GM23338 (cell line): Measurements from ENCODE around the gene MAGEA3. TPM values are rescaled to one million over a fixed set of nuclear protein-coding genes. Genes with fewer than 3 reads are reported as not detected.
"Not testable (repeated sequence)": the region's sequence is repeated elsewhere in the genome, so short reads cannot be mapped to it uniquely, and the experiment has no call there.

Experiments
- ATAC-seq: fragments of 200-7000 bp; cut with Tn5 transposase; 3 replicates; pipeline ENCODE4 v1.9.1; 2020
- DNase-seq: peaks from one replicate; pipeline ENCODE4 v3.0.0-alpha.2; 2015; ENCODE audit warnings: low spot score
- H2AFZ ChIP-seq: fragments of 200-600 bp; sonication (generic); 2 replicates; pipeline ENCODE4 v1.8.0; 2016; ENCODE audit warnings: antibody characterized with exemption, mild to moderate bottlenecking, moderate library complexity
- H3F3A ChIP-seq: fragments of 200-600 bp; sonication (generic); replicated peaks from 2 replicates; pipeline ENCODE4 v1.8.0; 2017; ENCODE audit warnings: antibody characterized with exemption, mixed run types, low read depth
- H3K27ac ChIP-seq: fragments of 200-600 bp; sonication (generic); 2 replicates; pipeline ENCODE4 v1.6.1; 2016; ENCODE audit warnings: low read depth
- H3K27me3 ChIP-seq: fragments of 200-600 bp; sonication (generic); 2 replicates; pipeline ENCODE4 v1.8.0; 2016; ENCODE audit warnings: mild to moderate bottlenecking, mixed run types, moderate library complexity; ENCODE audit not compliant: insufficient read depth
- H3K36me3 ChIP-seq: fragments of 200-600 bp; sonication (generic); 2 replicates; pipeline ENCODE4 v1.8.0; 2016; ENCODE audit warnings: mild to moderate bottlenecking; ENCODE audit not compliant: insufficient read depth
- H3K4me1 ChIP-seq: fragments of 200-600 bp; sonication (generic); 2 replicates; pipeline ENCODE4 v1.8.0; 2016; ENCODE audit warnings: mild to moderate bottlenecking, moderate library complexity; ENCODE audit not compliant: insufficient read depth
- H3K4me2 ChIP-seq: fragments of 200-600 bp; sonication (generic); 2 replicates; pipeline ENCODE4 v1.7.1; 2017; ENCODE audit warnings: mixed run types
- H3K4me3 ChIP-seq: fragments of 200-600 bp; sonication (generic); 2 replicates; pipeline ENCODE4 v1.6.1; 2016; ENCODE audit warnings: mixed run types
- H3K79me2 ChIP-seq: fragments of 200-600 bp; sonication (generic); replicated peaks from 2 replicates; pipeline ENCODE4 v1.8.0; 2017; ENCODE audit warnings: mild to moderate bottlenecking; ENCODE audit not compliant: insufficient read depth
- H3K9me2 ChIP-seq: fragments of 200-600 bp; sonication (generic); 2 replicates; pipeline ENCODE4 v1.8.0; 2017; ENCODE audit not compliant: insufficient read depth
- H4K20me1 ChIP-seq: fragments of 200-600 bp; sonication (generic); replicated peaks from 2 replicates; pipeline ENCODE4 v1.8.0; 2017; ENCODE audit warnings: mild to moderate bottlenecking; ENCODE audit not compliant: insufficient read depth
- H3K27ac Mint-ChIP-seq: 2 replicates; pipeline ENCODE4 v1.8.0; 2020; ENCODE audit warnings: inconsistent platforms, mild to moderate bottlenecking, moderate library complexity, mixed read lengths
- H3K27me3 Mint-ChIP-seq: 3 replicates; pipeline ENCODE4 v1.8.0; 2022; ENCODE audit warnings: low read depth, mild to moderate bottlenecking, moderate library complexity, mixed read lengths, inconsistent platforms; ENCODE audit not compliant: insufficient read depth, poor library complexity
- H3K36me3 Mint-ChIP-seq: 3 replicates; pipeline ENCODE4 v1.8.0; 2021; ENCODE audit warnings: low read depth, mild to moderate bottlenecking, inconsistent platforms, moderate library complexity, mixed read lengths
- H3K4me1 Mint-ChIP-seq: 3 replicates; pipeline ENCODE4 v1.8.0; 2020; ENCODE audit warnings: mild to moderate bottlenecking, inconsistent platforms, mixed read lengths
- H3K4me3 Mint-ChIP-seq: 3 replicates; pipeline ENCODE4 v1.8.0; 2021; ENCODE audit warnings: moderate library complexity, mild to moderate bottlenecking, inconsistent platforms, mixed read lengths
- H3K9me3 Mint-ChIP-seq: 3 replicates; pipeline ENCODE4 v1.8.0; 2020; ENCODE audit warnings: moderate library complexity, mild to moderate bottlenecking, inconsistent platforms, mixed read lengths
- CTCF ChIP-seq, 2 experiments: fragments of 200-600 bp in 1 of 2; sonication (generic) in 1 of 2; conservative IDR thresholded peaks; 2 replicates each; pipeline versions ENCODE4 v1.5.1 to v1.6.1; 2016 to 2017; ENCODE audit warnings: antibody characterized with exemption in 2 of 2, low read depth in 2 of 2, mild to moderate bottlenecking in 2 of 2, moderate library complexity in 1 of 2
- ETS1 ChIP-seq: IDR thresholded peaks from 2 replicates; pipeline ENCODE4 v1.6.1; 2016; ENCODE audit warnings: antibody characterized with exemption
- EZH2 ChIP-seq: fragments of 200-600 bp; sonication (generic); IDR thresholded peaks from one replicate; pipeline ENCODE4 v1.8.0; 2017; ENCODE audit warnings: antibody characterized with exemption, mild to moderate bottlenecking, low read depth; ENCODE audit not compliant: unreplicated experiment
- JUNB ChIP-seq: IDR thresholded peaks from one replicate; pipeline ENCODE4 v1.6.1; 2016; ENCODE audit warnings: antibody characterized with exemption; ENCODE audit not compliant: unreplicated experiment
- NANOG ChIP-seq: IDR thresholded peaks from 2 replicates; pipeline ENCODE4 v1.6.1; 2016; ENCODE audit warnings: antibody characterized with exemption, borderline replicate concordance
- POLR2AphosphoS5 ChIP-seq: IDR thresholded peaks from 2 replicates; pipeline ENCODE4 v1.6.1; 2016; ENCODE audit warnings: antibody characterized with exemption, low read depth
- REST ChIP-seq: IDR thresholded peaks from one replicate; pipeline ENCODE4 v1.6.1; 2018; ENCODE audit warnings: antibody characterized with exemption; ENCODE audit not compliant: unreplicated experiment
- STAT1 ChIP-seq: IDR thresholded peaks from one replicate; pipeline ENCODE4 v1.6.1; 2016; ENCODE audit warnings: antibody characterized with exemption; ENCODE audit not compliant: unreplicated experiment
- ZNF114 ChIP-seq: fragments of 250-450 bp; sonication (Bioruptor Pico); IDR thresholded peaks from 2 replicates; pipeline ENCODE4 v1.5.0; 2020; ENCODE audit warnings: mild to moderate bottlenecking, moderate library complexity
- polyA plus RNA-seq: library from polyadenylated mRNA; unstranded; fragments of >200 nt; fragmentation: Nextera tagmentation; extraction: Ambion mirVana; gene quantifications from 2 replicates; pipeline ENCODE4 v1.2.1, GENCODE V29; 2016
- total RNA-seq: library from RNA; depleted of rRNA; stranded (reverse); fragments of >200 nt; shearing (Covaris generic); gene quantifications from 2 replicates; pipeline ENCODE4 v1.2.3, GENCODE V29; 2014

The MAGEA3 gene
- total and polyA plus RNA-seq, 2 experiments from 2014 or later = 0.39 TPM; not detected in 1

- H3K9me2 ChIP-seq, H4K20me1 ChIP-seq, H3K36me3 Mint-ChIP-seq, H3K27me3 Mint-ChIP-seq, H3K27ac ChIP-seq, H3K79me2 ChIP-seq, H3K27ac Mint-ChIP-seq, H3K4me3 Mint-ChIP-seq, H3K4me2 ChIP-seq, H2AFZ ChIP-seq, H3K4me1 ChIP-seq, DNase-seq, ATAC-seq, H3K4me3 ChIP-seq, H3K4me1 Mint-ChIP-seq, H3K9me3 Mint-ChIP-seq, H3K27me3 ChIP-seq, H3F3A ChIP-seq, H3K36me3 ChIP-seq: not testable (repeated sequence)
Observed at GRCh38 chrX:152734143-152734858, 35.7 kb downstream of the MAGEA3 start.

- Mint-ChIP-seq H3K9me3 (no peaks in the 10 kb centered on the region), H3K36me3 (no peaks in the 10 kb centered on the region), H3K4me3 (no peak overlapping the region), H3K27ac (no peak overlapping the region), H3K27me3 (no peaks in the 10 kb centered on the region), H3K4me1 (no peaks in the 10 kb centered on the region; the same call in 2 of the 3 replicates)
- H3K4me1 ChIP-seq = no peaks in the 10 kb centered on the region
- no peaks in the 10 kb centered on the region for H4K20me1 ChIP-seq
- no peak overlapping the region for H3K4me2 ChIP-seq
- ATAC-seq (no peak), DNase-seq (no peak)
- H3K36me3 ChIP-seq = no peaks in the 10 kb centered on the region
- no peak overlapping the region for H2AFZ ChIP-seq
- no peaks in the 10 kb centered on the region for H3K9me2 ChIP-seq
- no peaks in the 10 kb centered on the region for H3F3A ChIP-seq
- H3K27me3 ChIP-seq = no peaks in the 10 kb centered on the region
- H3K27ac ChIP-seq = no peak overlapping the region
- no peaks in the 10 kb centered on the region for H3K79me2 ChIP-seq
- no peak overlapping the region for H3K4me3 ChIP-seq
- TF ChIP-seq ETS1 (no peak), REST (no peak), JUNB (no peak), ZNF114 (CRISPR knock-in tag) (no peak), EZH2 (no peak), STAT1 (no peak), NANOG (no peak), CTCF (conservative IDR thresholded peaks at IDR 0.05; ENCODE audit: low read depth in 2 of 2) (no peak), POLR2AphosphoS5 (no peak)
Observed at GRCh38 chrX:152735101-152735500, 36.5 kb downstream of the MAGEA3 start.
